ENCODE measurements around the gene PHLDB3.

- TF ChIP-seq, protein P1, sequence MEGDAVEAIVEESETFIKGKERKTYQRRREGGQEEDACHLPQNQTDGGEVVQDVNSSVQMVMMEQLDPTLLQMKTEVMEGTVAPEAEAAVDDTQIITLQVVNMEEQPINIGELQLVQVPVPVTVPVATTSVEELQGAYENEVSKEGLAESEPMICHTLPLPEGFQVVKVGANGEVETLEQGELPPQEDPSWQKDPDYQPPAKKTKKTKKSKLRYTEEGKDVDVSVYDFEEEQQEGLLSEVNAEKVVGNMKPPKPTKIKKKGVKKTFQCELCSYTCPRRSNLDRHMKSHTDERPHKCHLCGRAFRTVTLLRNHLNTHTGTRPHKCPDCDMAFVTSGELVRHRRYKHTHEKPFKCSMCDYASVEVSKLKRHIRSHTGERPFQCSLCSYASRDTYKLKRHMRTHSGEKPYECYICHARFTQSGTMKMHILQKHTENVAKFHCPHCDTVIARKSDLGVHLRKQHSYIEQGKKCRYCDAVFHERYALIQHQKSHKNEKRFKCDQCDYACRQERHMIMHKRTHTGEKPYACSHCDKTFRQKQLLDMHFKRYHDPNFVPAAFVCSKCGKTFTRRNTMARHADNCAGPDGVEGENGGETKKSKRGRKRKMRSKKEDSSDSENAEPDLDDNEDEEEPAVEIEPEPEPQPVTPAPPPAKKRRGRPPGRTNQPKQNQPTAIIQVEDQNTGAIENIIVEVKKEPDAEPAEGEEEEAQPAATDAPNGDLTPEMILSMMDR (conservative IDR thresholded peaks at IDR 0.05; ENCODE audit: low read length), result no peak
- no peak for TF ChIP-seq EZH2phosphoT487 (IDR thresholded peaks at IDR 0.05; ENCODE audit: borderline replicate concordance, low read depth, low read length)
Measured at GRCh38 chr19:43527860-43528622, 23.5 kb upstream of the PHLDB3 start.

Data from OCI-LY7 (cell line).